ENCODE data around the gene PDPN. TPM values are rescaled to one million over a fixed set of nuclear protein-coding genes. Genes with fewer than 3 reads are reported as not detected.

Gene PDPN
- total and polyA plus RNA-seq, 2 donors (not counting 1 experiment from before 2014, with no cell fraction given): 1.5 to 3.1 TPM

- TF ChIP-seq EZH2 (IDR thresholded peaks at IDR 0.05; ENCODE audit: low read length, missing control alignments) (no peak), CTCF (conservative IDR thresholded peaks at IDR 0.05 in 1 of 2, IDR thresholded peaks at IDR 0.05 in 1 of 2; ENCODE audit: low read depth in 1 of 2, low read length in 2 of 2) (no peak)
- Histone ChIP-seq H2AFZ (ENCODE audit: low read length) (no peak overlapping the region), H3K9ac (ENCODE audit: insufficient read depth, low read length) (no peak overlapping the region), H3K79me2 (ENCODE audit: control insufficient read depth, insufficient read depth, low read length) (no peaks in the 10 kb centered on the region), H3K9me3 (ENCODE audit: control insufficient read depth, insufficient read depth, low read depth, low read length) (no peaks in the 10 kb centered on the region), H3K4me1 (ENCODE audit: control insufficient read depth, extremely low read depth, insufficient read depth, low read length) (no peaks in the 10 kb centered on the region), H3K4me2 (ENCODE audit: extremely low read depth, insufficient read depth, low read length) (no peak overlapping the region), H3K27me3 (ENCODE audit: control insufficient read depth, insufficient read depth, low read length) (no peaks in the 10 kb centered on the region), H4K20me1 (ENCODE audit: control insufficient read depth, extremely low read depth, insufficient read depth, low read length) (no peaks in the 10 kb centered on the region), H3K4me3 (replicated peaks in 1 of 4; ENCODE audit: control extremely low read depth in 1 of 4, insufficient read depth in 1 of 4, low read depth in 3 of 4, low read length in 4 of 4) (no peak overlapping the region), H3K36me3 (ENCODE audit: control insufficient read depth, insufficient read depth, low read length) (no peaks in the 10 kb centered on the region), H3K27ac (ENCODE audit: insufficient read depth, low read length) (no peak overlapping the region)
- no peak for DNase-seq (ENCODE audit: low read depth in 2 of 2)
These were observed 39.5 kb downstream of the PDPN start for GRCh38 chr1:13623021-13623637.

- no peaks in the 10 kb centered on the region for H3K79me2 ChIP-seq (ENCODE audit: control insufficient read depth, insufficient read depth, low read length)
- no peak overlapping the region for H3K4me3 ChIP-seq (replicated peaks in 1 of 4; ENCODE audit: control extremely low read depth in 1 of 4, insufficient read depth in 1 of 4, low read depth in 3 of 4, low read length in 4 of 4)
- no peak overlapping the region for H3K4me2 ChIP-seq (ENCODE audit: extremely low read depth, insufficient read depth, low read length)
- no peaks in the 10 kb centered on the region for H3K27me3 ChIP-seq (ENCODE audit: control insufficient read depth, insufficient read depth, low read length)
- no peaks in the 10 kb centered on the region for H4K20me1 ChIP-seq (ENCODE audit: control insufficient read depth, extremely low read depth, insufficient read depth, low read length)
- TF ChIP-seq EZH2 (IDR thresholded peaks at IDR 0.05; ENCODE audit: low read length, missing control alignments) (no peak), CTCF (conservative IDR thresholded peaks at IDR 0.05 in 1 of 2, IDR thresholded peaks at IDR 0.05 in 1 of 2; ENCODE audit: low read depth in 1 of 2, low read length in 2 of 2) (no peak)
- H3K9ac ChIP-seq (ENCODE audit: insufficient read depth, low read length): no peak overlapping the region
- H2AFZ ChIP-seq (ENCODE audit: low read length): no peak overlapping the region
- no peaks in the 10 kb centered on the region for H3K36me3 ChIP-seq (ENCODE audit: control insufficient read depth, insufficient read depth, low read length)
- H3K9me3 ChIP-seq (ENCODE audit: control insufficient read depth, insufficient read depth, low read depth, low read length): no peaks in the 10 kb centered on the region
- no peak for DNase-seq (ENCODE audit: low read depth in 2 of 2)
- H3K4me1 ChIP-seq (ENCODE audit: control insufficient read depth, extremely low read depth, insufficient read depth, low read length): no peaks in the 10 kb centered on the region
- H3K27ac ChIP-seq (ENCODE audit: insufficient read depth, low read length): no peak overlapping the region
These were observed 40.9 kb downstream of the PDPN start for GRCh38 chr1:13624526-13624925.

- TF ChIP-seq CTCF (conservative IDR thresholded peaks at IDR 0.05 in 1 of 2, IDR thresholded peaks at IDR 0.05 in 1 of 2; ENCODE audit: low read depth in 1 of 2, low read length in 2 of 2) (no peak), EZH2 (IDR thresholded peaks at IDR 0.05; ENCODE audit: low read length, missing control alignments) (no peak)
- DNase-seq (ENCODE audit: low read depth in 2 of 2): no peak
- Histone ChIP-seq H3K9me3 (ENCODE audit: control insufficient read depth, insufficient read depth, low read depth, low read length) (no peaks in the 10 kb centered on the region), H3K27ac (ENCODE audit: insufficient read depth, low read length) (no peak overlapping the region), H3K4me1 (ENCODE audit: control insufficient read depth, extremely low read depth, insufficient read depth, low read length) (no peaks in the 10 kb centered on the region), H2AFZ (ENCODE audit: low read length) (no peak overlapping the region), H3K79me2 (ENCODE audit: control insufficient read depth, insufficient read depth, low read length) (no peaks in the 10 kb centered on the region), H3K4me2 (ENCODE audit: extremely low read depth, insufficient read depth, low read length) (no peak overlapping the region), H3K4me3 (replicated peaks in 1 of 4; ENCODE audit: control extremely low read depth in 1 of 4, insufficient read depth in 1 of 4, low read depth in 3 of 4, low read length in 4 of 4) (no peak overlapping the region), H3K9ac (ENCODE audit: insufficient read depth, low read length) (no peak overlapping the region), H3K36me3 (ENCODE audit: control insufficient read depth, insufficient read depth, low read length) (no peaks in the 10 kb centered on the region), H4K20me1 (ENCODE audit: control insufficient read depth, extremely low read depth, insufficient read depth, low read length) (no peaks in the 10 kb centered on the region), H3K27me3 (ENCODE audit: control insufficient read depth, insufficient read depth, low read length) (no peaks in the 10 kb centered on the region)
These were observed 43.5 kb downstream of the PDPN start for GRCh38 chr1:13627127-13627526.

Measured in fibroblast of lung (primary cell).